ENCODE measurements around the gene APLF. TPM values are rescaled to one million over a fixed set of nuclear protein-coding genes. Genes with fewer than 3 reads are reported as not detected.
"Not testable (repeated sequence)": the region's sequence is repeated elsewhere in the genome, so short reads cannot be mapped to it uniquely, and the experiment has no call there.

APLF gene
- total RNA-seq, 1 experiment from 2014 or later, result 0.58 TPM

DNA sequence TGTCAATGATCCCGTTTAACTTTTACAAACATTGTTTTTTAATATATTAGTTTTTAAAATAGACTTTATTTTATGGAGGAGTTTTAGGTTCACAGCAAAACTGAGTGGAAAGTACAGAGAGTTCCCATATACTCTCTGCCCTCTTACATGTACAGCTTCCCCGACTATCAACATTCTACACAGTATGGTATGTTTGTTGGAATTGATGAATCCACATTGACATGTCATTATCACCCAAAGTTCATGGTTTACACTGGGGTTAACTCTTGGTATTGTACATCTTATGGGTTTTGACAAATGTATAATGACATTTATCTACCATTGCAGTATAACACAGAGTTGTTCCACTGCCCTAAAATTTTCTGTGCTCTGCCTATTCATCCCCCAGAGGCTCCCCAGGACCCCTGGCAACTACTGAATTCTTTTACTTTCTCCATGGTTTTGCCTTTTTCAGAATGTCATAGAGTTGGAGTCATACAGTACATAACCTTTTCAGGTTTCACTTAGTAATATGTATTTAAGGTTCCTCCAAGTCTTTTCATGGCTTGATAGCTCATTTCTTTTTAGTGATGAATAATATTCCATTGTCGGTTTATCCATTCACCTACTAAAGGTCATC, 5.5 kb downstream of the APLF start:
- DNase-seq (ENCODE audit: low read depth), result no peak

DNA sequence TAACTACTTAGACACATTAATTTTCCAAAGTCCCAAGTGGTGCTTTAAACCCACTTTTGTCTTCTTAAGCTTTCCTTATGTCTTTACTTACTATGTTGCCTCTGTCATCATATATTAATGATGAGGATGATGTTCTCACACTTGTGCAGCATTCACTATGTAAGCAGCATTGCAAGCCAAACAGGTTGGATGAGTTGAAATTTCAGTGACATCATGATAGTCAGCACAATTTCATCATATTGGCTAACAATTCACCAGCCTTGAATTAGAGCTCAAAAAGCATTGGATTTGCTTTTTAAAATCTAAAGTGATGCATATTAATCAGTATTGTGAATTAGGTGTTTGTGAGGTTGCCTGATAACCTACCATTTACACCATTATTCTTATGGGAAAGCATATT, 7.7 kb downstream of the APLF start:
- no peak for DNase-seq (ENCODE audit: low read depth)

DNA sequence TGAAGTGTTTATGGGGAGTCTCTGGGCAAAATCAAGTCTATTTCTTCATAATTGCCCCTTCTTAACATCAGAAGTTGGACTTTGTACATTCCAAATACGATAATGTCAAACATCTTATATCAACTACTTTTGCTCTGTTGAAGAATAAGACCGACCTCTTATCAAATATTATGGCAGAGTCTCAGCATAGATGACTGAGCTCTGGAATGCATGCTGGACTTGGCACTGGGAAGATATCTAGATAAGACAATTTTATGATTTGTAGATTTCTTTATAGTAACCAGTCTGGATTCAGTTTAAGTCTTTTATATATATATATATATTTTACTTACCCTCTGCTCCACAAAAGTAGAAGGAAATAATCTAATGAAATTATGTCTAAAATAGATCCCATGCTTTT, 8.2 kb downstream of the APLF start:
- DNase-seq (ENCODE audit: low read depth), result no peak

DNA sequence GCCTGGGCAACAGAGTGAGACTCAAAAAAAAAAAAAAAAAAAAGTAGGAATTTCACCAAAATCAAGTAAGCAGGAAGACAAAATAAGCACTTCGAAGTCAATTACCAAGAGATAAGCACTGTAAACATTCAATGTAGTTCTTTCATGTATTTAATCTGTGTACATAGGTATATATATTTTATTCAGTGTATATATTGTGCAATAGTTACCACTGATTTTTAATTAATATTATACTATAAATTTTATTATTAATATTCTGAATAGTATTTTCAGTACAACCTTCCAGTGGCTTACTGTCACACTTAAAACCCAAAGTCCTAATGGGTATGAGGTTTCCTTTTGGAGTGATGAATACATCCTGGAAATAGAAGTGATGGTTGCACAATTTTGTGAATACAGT, 9.1 kb downstream of the APLF start:
- DNase-seq (ENCODE audit: low read depth), result no peak

DNA sequence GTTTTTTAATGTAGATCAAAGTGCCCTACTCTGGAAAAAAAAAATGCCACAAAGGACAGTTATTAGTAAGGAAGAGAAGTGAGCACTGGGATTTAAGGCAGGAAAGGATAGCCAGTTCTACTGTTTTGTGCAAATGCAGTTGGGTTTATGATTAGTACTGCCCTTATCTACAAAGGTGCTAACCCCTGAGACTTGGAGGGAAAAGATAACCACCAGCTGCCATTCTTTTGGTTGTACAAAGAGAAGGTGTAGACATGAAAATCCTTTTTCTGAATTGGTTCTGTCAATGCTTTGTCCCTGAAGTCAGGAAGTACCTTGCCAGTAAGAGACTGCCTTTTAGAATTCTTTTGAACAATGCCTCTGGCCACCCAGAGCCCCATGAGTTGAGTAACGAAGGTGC, 11.3 kb downstream of the APLF start:
- no peak for DNase-seq (ENCODE audit: low read depth)

DNA sequence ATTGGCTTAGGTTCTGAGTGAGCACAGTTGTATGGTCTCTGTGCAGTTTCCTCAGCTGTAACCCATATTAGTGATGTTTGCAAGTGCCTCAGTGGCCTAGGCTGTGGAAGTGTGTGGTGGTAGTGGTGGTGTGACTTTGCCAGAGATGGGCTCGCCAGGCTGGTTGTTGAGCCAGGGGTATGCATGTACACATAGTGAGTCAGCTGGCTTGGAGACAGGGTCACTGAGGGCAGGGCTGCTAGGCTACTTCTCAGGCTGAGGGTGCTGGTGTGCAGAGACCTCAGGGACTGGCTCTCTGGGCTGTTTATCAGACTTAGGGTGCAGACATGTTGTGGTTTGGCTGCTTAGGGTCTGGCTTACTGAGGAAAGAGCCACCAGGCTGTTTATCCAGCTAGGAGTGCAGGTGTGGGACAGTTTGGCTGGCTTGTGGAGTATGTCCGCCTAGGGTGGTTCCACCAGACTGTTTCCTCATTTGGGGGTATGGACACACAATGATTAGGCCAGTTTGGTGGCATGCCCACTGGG, 15.0 kb downstream of the APLF start:
- DNase-seq (ENCODE audit: low read depth), result no peak

DNA sequence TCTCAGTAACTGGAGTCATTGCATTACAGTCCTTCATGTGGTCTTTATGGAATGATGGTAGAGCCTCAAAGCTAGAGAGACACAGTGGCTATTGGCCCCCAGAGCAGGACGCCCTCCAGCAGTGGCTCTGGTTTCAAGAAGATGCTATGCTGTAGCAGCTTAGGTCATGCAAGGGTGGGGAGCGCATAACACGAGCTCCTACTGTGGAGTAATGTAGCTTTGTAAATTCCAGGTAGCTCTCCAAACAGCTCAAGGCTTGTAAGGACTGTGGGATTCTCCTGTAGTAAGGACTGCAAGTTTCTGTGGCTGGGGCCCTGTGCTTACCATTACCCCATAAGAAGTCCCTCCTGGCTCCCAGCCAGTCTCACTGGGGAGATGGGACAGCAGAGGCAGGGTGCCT, 15.6 kb downstream of the APLF start:
- DNase-seq (ENCODE audit: low read depth), result no peak

DNA sequence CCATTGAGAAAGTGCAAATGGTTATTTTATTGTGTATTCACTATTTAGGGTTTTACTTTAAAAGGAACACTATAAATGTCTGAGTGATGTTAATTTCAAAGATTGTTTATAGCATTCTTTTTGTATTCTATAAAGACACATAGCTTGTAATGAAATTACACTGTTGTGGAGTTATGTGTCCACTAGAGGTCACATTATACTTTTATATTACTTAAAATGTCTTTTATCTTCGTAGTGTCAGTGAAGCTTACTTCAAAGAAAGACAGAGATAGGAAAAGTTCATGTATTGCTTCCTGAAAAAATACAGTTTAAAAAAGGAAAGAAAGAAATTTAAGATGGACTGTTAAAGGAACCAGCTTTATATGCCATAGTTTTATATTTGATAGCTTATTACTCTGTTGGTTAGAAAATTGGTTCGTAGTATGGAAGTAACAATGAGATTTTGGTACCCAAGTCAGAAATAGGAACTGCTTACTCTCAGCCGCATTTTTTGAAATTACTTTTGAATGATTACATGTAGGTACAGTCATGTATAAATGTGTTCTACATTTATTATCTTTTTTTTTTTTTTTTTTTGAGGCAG, 20.5 kb downstream of the APLF start:
- peak; percentile 18 for DNase-seq (ENCODE audit: low read depth)

DNA sequence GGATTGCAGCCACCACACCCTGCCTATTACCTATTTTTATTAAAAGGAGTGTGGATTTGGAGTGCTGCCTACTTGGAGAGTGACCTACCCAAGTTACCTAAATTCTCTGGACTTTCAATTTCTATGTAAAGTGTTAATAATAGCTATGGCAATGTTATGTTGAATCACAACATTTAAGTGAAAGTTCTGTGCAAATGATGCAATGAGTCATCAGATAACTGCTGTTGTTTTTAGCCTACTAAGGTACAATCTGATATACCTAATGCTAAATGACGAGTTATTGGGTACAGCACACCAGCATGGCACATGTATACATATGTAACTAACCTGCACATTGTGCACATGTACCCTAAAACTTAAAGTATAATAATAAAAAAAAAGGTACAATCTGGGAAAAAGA, 21.2 kb downstream of the APLF start:
- DNase-seq (ENCODE audit: low read depth), result not testable (repeated sequence)

DNA sequence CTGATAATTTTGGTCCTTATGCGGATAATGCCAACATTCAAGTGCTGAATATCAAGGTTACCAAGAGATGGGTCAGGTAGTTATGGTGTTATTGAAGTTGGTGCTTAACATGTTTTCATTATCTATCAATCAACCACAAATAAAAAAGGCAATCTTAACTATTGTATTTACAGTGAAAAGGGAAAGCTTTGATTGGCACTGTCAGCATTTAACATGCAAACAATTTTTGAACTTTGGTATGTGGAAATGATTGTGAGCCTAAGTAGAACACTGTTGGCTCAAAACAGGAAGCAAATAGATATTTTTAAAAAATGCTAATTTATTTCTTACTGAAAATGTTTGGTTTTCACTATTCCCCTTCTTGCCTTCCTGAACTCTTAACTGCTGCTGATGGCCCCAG, 21.9 kb downstream of the APLF start:
- no peak for DNase-seq (ENCODE audit: low read depth)

DNA sequence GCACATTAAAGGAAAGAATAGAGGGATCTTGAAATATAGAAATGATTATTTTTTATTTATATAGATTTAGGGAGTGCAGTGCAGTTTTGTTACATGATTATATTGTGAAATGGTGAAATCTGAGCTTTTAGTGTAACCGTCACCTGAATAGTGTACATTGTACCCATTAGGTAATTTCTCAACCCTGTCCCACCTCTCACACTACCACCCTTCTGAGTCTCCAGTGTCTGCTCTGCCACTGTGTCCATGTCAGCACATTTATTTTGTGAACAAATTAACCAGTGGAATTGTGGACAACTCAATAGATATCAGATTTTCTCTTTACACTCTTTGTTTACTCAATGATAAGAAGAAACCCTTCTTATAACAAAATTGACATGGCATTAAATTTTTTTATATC, 24.2 kb downstream of the APLF start:
- no peak for DNase-seq (ENCODE audit: low read depth)

DNA sequence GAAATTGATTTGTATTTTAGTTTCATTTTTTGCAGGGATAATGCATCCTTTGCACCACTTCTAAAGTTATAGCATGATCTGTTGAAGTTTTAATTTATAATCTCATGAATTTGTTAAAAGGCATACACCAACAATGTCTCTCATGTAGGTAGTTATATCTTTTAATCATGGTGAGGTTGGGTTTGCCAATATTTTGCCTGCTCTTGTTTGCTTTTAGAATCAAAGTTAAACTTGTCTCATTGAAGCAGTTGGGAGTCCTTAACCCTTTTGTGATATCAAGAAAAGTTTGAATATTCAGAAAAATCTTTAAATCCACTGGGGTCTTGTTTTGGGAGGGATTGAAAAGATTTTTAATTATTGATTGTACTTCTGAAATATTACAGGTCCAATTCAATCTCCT, 31.7 kb downstream of the APLF start:
- DNase-seq (ENCODE audit: low read depth), result no peak

DNA sequence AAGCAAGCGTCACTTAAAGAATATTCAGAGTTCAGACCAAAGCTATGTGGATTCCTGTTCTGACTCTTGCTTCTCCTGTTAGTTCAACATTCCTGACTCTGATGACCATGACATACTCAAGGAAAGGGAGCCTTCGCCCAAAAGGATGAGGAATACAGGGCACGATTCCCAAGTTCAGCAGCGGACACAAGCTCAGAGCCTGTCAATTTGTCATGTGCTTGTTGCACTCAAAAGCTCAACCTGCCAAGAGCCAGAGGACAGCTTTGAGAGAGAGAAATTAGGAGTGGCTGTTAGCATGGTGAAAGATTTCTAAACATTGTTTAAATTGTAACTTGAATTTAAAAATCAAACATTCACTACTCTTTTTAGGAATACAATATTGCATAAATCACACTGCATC, 33.3 kb downstream of the APLF start:
- DNase-seq (ENCODE audit: low read depth), result no peak

DNA sequence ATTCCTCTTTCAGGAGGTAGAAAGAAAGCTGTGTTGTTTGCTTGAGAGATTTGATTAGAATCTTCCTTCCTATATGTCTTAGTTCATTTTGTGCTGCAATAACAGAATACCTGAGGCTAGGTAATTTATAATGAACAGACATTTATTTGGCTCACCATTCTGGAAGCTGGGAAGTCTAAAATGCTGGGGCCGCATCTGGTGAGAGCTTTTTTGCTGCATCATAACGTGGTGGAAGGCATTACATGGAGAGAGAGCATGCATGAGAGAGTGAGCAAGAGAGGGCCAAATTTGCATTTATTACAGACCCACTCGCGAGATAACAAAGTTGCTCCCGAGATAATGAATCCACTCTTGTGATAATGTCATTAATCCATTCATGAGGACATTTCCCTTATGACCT, 34.4 kb downstream of the APLF start:
- DNase-seq (ENCODE audit: low read depth), result no peak

DNA sequence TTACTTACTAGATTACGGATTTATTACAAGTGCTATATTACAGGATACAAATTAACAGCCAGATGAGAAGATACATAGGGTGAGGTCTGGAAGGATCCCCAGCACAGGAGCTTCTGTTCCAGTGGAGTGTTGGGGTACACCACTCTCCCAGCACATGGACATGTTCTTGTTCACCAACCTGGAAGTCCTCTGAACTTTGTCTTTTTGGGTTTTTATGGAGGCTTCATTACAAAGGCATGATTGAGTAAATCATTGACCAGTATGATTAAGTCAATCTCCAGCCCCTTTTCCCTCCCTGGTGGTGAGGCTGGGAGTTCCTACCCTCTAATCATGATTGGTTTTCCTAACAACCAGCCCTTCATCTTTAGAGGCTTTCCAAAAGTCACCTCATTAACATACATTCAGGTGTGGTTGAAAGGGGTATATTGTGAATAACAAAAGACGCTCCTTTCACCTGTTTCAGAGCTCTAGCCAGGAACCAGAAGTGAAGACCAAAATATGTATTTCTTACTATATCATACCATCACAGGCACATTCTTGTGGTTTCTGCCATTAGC, 38.3 kb downstream of the APLF start:
- no peak for DNase-seq (ENCODE audit: low read depth)

DNA sequence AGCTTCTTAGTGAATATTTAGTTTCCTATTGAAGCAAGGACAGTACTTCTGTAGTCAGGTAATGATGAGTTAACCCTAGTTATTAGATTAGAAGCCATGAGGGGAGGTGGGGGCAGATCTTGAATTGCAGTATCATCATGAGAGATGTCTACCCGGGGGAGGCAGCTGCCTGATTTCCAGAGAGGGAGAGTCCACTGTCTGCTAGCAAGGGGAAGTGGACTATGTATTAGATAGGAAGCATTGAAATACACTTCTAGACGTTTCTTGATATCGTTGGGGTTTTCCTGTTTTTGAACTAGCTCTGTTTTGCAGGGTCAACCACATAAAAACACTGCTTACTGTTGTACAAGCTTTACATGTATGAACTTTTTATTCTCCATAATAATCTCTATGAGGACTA, 38.8 kb downstream of the APLF start:
- no peak for DNase-seq (ENCODE audit: low read depth)

DNA sequence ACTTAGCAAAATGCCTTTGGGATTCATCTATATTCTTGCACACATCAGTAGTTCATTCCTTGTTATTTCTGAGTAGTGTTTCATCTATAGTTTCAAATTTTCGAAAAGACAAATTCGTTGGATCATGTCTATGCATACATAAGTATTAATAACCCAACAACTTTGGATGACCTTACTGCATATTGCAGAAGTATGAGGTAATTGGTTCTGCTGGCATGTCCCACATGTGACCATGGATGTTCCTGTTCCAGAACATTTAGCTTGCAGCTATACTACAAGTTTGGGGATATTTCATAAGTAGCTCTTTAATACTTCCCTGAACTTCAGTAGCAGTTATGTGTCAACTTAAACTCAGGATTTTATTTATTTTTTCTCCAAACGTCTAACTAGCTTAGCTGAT, 44.9 kb downstream of the APLF start:
- no peak for DNase-seq (ENCODE audit: low read depth)

DNA sequence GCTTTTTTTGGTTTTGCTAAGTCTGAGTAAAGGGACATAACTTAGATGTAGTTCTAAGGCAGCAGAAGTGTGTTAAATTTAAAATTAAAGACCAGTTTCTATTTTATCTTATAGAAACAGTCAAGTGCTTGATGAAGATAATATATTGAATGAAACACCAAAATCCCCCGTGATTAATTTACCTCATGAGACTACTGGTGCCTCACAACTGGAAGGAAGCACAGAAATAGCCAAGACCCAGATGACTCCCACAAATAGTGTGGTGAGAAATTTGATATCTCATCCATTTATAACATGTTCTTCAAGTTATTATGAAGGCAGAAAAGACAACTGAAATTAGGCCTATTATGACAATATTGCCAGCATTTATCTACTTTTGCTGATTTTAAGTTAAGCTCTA, 45.6 kb downstream of the APLF start:
- no peak for DNase-seq (ENCODE audit: low read depth)

DNA sequence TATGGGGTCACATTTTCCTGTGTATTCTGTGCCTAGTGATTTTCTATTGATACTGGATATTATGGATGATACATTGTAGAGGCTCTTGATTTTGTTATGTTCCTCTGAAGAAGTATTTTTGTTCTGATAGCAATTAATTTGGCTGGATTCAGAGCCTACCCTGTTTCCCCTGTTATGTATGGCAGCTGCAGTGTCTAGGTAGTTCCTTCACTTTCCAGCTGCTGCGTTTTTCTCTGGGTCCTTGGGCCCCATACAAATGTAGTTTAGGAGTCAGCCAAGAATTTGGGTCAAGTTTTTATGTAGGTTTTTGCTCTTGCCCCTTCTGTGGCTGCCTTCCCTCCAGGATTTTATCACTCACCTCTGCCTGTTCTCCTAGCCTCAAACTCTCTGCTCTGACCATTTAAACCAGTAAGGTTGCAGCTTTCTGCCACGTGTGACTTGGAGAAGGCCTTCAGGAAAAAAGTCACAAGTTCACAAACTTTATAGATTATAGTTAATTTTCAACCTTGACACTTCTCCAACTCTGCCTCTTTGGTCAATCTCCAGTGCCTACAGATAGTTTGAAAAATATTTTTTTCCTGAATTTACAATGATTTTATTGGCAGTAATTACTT, 47.0 kb downstream of the APLF start:
- no peak for DNase-seq (ENCODE audit: low read depth)

DNA sequence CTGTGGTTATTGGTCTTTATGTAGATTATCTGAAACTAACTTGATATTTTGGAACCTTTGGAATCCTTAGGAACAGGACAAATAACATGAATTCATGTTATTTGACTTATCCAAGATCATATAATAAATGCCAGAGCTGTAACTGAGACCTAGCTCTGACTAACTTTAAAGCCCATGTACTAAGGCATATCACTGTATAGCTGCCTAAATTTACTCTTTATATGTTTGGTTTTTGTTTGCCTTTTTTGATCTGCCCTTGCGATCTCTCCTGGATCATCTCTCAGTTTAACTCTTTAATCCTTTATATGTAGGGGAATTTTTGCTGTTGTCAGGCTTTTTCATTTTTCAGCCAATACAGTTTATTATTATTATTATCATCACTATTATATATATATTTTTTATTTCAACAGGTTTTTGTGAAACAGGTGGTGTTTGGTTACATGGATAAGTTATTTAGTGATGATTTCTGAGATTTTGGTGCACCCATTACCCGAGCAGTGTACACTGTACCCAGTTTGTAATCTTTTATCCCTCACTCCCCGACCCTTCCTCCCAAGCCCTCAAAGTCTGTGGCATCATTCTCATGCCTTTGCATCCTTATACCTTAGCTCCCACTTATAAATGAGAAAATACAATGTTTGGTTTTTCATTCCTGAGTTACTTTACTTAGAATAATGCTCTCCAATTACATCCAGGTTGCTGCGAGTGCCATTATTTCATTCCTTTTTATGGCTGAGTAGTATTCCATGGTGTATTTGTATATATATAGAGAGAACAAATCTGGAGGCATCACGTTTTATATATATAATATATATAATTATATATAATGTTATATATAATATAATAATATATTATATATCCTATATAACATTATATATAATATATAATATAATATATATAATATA, 48.9 kb downstream of the APLF start:
- no peak for DNase-seq (ENCODE audit: low read depth)

DNA sequence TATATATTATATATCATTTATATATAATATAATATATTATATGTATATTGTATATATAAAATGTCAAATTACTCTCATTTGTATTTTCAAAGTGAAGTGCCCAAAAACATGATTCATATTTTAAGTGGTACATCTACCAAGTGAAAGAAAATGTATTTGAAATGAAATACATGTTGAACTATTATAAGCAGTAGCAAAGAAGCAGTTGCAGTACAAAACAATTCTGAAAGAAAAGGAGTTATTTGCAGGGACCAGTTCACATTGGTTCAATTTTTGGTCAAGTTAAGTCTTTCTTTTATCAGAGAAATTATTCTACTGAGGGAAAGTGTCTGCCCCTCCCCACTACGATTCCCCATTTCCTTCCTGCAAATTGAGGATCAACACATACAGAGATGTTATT, 51.9 kb downstream of the APLF start:
- DNase-seq (ENCODE audit: low read depth), result no peak

DNA sequence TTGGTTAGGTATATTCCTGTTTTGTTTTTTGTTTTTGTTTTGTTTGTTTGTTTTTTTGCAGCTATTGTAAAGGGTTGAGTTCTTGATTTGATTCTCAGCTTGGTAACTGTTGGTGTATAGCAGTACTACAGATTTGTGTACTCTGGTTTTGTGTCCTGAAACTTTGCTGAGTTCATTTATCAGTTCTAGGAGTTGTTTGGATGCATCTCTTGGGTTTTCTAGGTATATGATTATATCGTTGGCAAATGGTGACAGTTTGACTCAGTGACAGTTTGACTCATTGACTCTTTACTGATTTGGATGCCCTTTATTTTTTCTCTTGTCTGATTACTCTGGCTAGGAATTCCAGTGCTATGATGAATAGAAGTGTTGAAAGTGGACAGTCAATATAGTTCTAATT, 53.7 kb downstream of the APLF start:
- DNase-seq (ENCODE audit: low read depth), result no peak
